SH-SY5Y (cell line): ENCODE data around the gene TEPSIN.

Source experiments
- GATA2 ChIP-seq: IDR thresholded peaks from 2 replicates; pipeline ENCODE4 v1.6.1; 2011; ENCODE audit warnings: mild to moderate bottlenecking, low read depth, low read length
- GATA3 ChIP-seq: IDR thresholded peaks from 2 replicates; pipeline ENCODE4 v1.6.1; 2011; ENCODE audit warnings: low read depth, mild to moderate bottlenecking, low read length, moderate library complexity

- TF ChIP-seq GATA3 (no peak), GATA2 (no peak)
Observed at GRCh38 chr17:81272616-81273015, 33.8 kb upstream of the TEPSIN start.
